C4-2B (cell line): ENCODE data around the gene AGL.

Experiments
- ZFX ChIP-seq: fragments of 450-650 bp; IDR thresholded peaks from 2 replicates; pipeline ENCODE4 v1.6.1; 2017
- TF ChIP-seq, protein P1 (sequence below): fragments of 450-650 bp; conservative IDR thresholded peaks from 2 replicates; pipeline ENCODE4 v1.5.1; 2017; ENCODE audit warnings: mild to moderate bottlenecking

- TF ChIP-seq, protein P1, sequence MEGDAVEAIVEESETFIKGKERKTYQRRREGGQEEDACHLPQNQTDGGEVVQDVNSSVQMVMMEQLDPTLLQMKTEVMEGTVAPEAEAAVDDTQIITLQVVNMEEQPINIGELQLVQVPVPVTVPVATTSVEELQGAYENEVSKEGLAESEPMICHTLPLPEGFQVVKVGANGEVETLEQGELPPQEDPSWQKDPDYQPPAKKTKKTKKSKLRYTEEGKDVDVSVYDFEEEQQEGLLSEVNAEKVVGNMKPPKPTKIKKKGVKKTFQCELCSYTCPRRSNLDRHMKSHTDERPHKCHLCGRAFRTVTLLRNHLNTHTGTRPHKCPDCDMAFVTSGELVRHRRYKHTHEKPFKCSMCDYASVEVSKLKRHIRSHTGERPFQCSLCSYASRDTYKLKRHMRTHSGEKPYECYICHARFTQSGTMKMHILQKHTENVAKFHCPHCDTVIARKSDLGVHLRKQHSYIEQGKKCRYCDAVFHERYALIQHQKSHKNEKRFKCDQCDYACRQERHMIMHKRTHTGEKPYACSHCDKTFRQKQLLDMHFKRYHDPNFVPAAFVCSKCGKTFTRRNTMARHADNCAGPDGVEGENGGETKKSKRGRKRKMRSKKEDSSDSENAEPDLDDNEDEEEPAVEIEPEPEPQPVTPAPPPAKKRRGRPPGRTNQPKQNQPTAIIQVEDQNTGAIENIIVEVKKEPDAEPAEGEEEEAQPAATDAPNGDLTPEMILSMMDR = no peak
- no peak for TF ChIP-seq ZFX
Measured at GRCh38 chr1:99917214-99917613, 67.1 kb downstream of the AGL start.
